A673 (cell line): Measurements from ENCODE around the gene LIPH. TPM values are rescaled to one million over a fixed set of nuclear protein-coding genes. Genes with fewer than 3 reads are reported as not detected.
A peak's percentile ranks its signal among the peaks of the same experiment; 100 is the strongest.
"Not testable (repeated sequence)": the region's sequence is repeated elsewhere in the genome, so short reads cannot be mapped to it uniquely, and the experiment has no call there.

Experiments
- BruUV-seq: library from RNA; stranded (reverse); fragments of 400-500 nt; replicated peaks from 2 replicates; lab custom pipeline; 2021; lab: Mats Ljungman, UMichigan
- CTCF ChIA-PET: fragments of 300-600 bp; sonication (Branson Sonifier 250); formaldehyde crosslinking; loops from one replicate; lab custom pipeline; 2022; ENCODE audit warnings: antibody characterized with exemption; lab: Charles Lee
- POLR2A ChIA-PET: fragments of 300-600 bp; sonication (Branson Sonifier 250); formaldehyde crosslinking; loops from one replicate; lab custom pipeline; 2022; ENCODE audit warnings: antibody characterized with exemption; ENCODE audit not compliant: low non-redundant PET; lab: Charles Lee
- DNase-seq: peaks from one replicate; pipeline ENCODE4 v3.0.0-alpha.2; 2015; ENCODE audit warnings: low spot score
- H3K27ac ChIP-seq: fragments of 200-600 bp; sonication (generic); 2 replicates; pipeline ENCODE4 v1.5.1; 2016; ENCODE audit warnings: mixed run types, low read depth, mild to moderate bottlenecking, mixed read lengths, antibody characterized with exemption, low read length; ENCODE audit not compliant: poor library complexity, severe bottlenecking
- H3K27me3 ChIP-seq: fragments of 200-600 bp; sonication (generic); replicated peaks from 2 replicates; pipeline ENCODE4 v1.6.1; 2017; ENCODE audit warnings: mixed run types, low read depth, mild to moderate bottlenecking, mixed read lengths, antibody characterized with exemption, low read length; ENCODE audit not compliant: insufficient read depth, poor library complexity
- H3K36me3 ChIP-seq: fragments of 200-600 bp; sonication (generic); 2 replicates; pipeline ENCODE4 v1.6.1; 2016; ENCODE audit warnings: mixed run types, mild to moderate bottlenecking, mixed read lengths, antibody characterized with exemption, low read length; ENCODE audit not compliant: insufficient read depth, poor library complexity, severe bottlenecking
- H3K4me1 ChIP-seq: fragments of 200-600 bp; sonication (generic); 2 replicates; pipeline ENCODE4 v1.6.1; 2017; ENCODE audit warnings: mixed run types, mild to moderate bottlenecking, mixed read lengths, antibody characterized with exemption, low read length; ENCODE audit not compliant: insufficient read depth, poor library complexity, severe bottlenecking
- H3K4me3 ChIP-seq: fragments of 200-600 bp; sonication (generic); 2 replicates; pipeline ENCODE4 v1.5.1; 2016; ENCODE audit warnings: low read depth, mixed run types, mild to moderate bottlenecking, mixed read lengths, low read length; ENCODE audit not compliant: poor library complexity, severe bottlenecking
- H3K9me3 ChIP-seq: fragments of 200-600 bp; sonication (generic); 2 replicates; pipeline ENCODE4 v1.6.1; 2016; ENCODE audit warnings: mixed run types, low read depth, mild to moderate bottlenecking, mixed read lengths, antibody characterized with exemption, low read length; ENCODE audit not compliant: poor library complexity, severe bottlenecking
- CTCF ChIP-seq: fragments of 300-800, 200-600 bp; sonication (generic); conservative IDR thresholded peaks from 2 replicates; pipeline ENCODE4 v1.5.1; 2017; ENCODE audit warnings: low read depth, mild to moderate bottlenecking, antibody characterized with exemption, low read length, moderate library complexity, mixed read lengths
- EZH2 ChIP-seq: fragments of 200-600 bp; sonication (generic); IDR thresholded peaks from 2 replicates; pipeline ENCODE4 v1.6.1; 2017; ENCODE audit warnings: borderline replicate concordance, low read depth, mild to moderate bottlenecking, mixed read lengths, antibody characterized with exemption, low read length; ENCODE audit not compliant: poor library complexity, severe bottlenecking
- intact Hi-C: fragments of 100-400 bp; cut with micrococcal nuclease; formaldehyde crosslinking; loops from one replicate; pipeline ENCODE4 v1.10.0; 2022; ENCODE audit not compliant: unreplicated experiment
- total RNA-seq: library from RNA; stranded (reverse); gene quantifications from 2 replicates; pipeline ENCODE4 v1.2.3, GENCODE V29; 2021

LIPH gene
- total RNA-seq, 1 experiment from 2014 or later = 12.1 TPM

GRCh38 chr3:185582236-185582635, 29.8 kb upstream of the LIPH start:
- no peaks in the 10 kb centered on the region for H3K9me3 ChIP-seq
- no peak overlapping the region for H3K4me3 ChIP-seq
- intact Hi-C loops = no loop called here

GRCh38 chr3:185575108-185575869, 22.9 kb upstream of the LIPH start:
- not testable (repeated sequence) for H3K27ac ChIP-seq, BruUV-seq, H3K36me3 ChIP-seq, H3K4me1 ChIP-seq, H3K9me3 ChIP-seq, H3K4me3 ChIP-seq, H3K27me3 ChIP-seq
- CTCF ChIA-PET = interaction anchor here (0.6 to 1.5 kb wide), 3 partner anchors 11 to 1054 kb away, joined by 4 to 9 read pairs (median 8); partner anchors contain the start of gene SENP2
- intact Hi-C loops = loop anchor here (5.0 kb wide), 1 partner anchor 223 kb away; no protein-coding TSS in a partner anchor
- POLR2A ChIA-PET = interaction anchor here (0.5 kb wide), 1 partner anchor 29 kb away, joined by 4 read pairs; no protein-coding TSS in a partner anchor
- TF ChIP-seq CTCF = peak; percentile 64
- DNase-seq = peak; percentile 79

More at GRCh38 chr3:185582236-185582635, 29.8 kb upstream of the LIPH start:
- H3K27ac ChIP-seq = no peak overlapping the region
- no peaks in the 10 kb centered on the region for H3K27me3 ChIP-seq
- POLR2A ChIA-PET = no interaction called here
- H3K4me1 ChIP-seq = peaks cover 11% of the 10 kb centered on the region
- no peak for DNase-seq
- no peaks in the 10 kb centered on the region for H3K36me3 ChIP-seq
- CTCF ChIA-PET = no interaction called here
- no peak for TF ChIP-seq EZH2
- TF ChIP-seq CTCF = no peak
- no TSS peak for BruUV-seq

GRCh38 chr3:185572183-185572582, 19.8 kb upstream of the LIPH start:
- DNase-seq = no peak
- ChIA-PET POLR2A (no interaction called here), CTCF (interaction anchor here (0.6 to 0.7 kb wide), 3 partner anchors 10 to 110 kb away, joined by 3 to 4 read pairs (median 3); no protein-coding TSS in a partner anchor)
- no peaks in the 10 kb centered on the region for H3K9me3 ChIP-seq
- no peaks in the 10 kb centered on the region for H3K4me1 ChIP-seq
- no peak for TF ChIP-seq EZH2
- TF ChIP-seq CTCF = no peak
- no peaks in the 10 kb centered on the region for H3K36me3 ChIP-seq
- intact Hi-C loops = no loop called here
- no TSS peak for BruUV-seq
- H3K4me3 ChIP-seq = no peak overlapping the region
- no peak overlapping the region for H3K27ac ChIP-seq
- H3K27me3 ChIP-seq = no peaks in the 10 kb centered on the region
